Thoracic aorta (tissue), 2 donors: ENCODE measurements around the gene CRYGS. TPM values are rescaled to one million over a fixed set of nuclear protein-coding genes. Genes with fewer than 3 reads are reported as not detected.

Experiments used
- ATAC-seq: fragments of 150-250 bp; one replicate; pipeline ENCODE4 v1.8.0; 2017; ENCODE audit warnings: low read depth; ENCODE audit not compliant: insufficient number of reproducible peaks, low FRiP score
- DNase-seq: peaks from one replicate; pipeline ENCODE4 v3.0.0-alpha.2; 2020; ENCODE audit warnings: low spot score
- H3K27ac ChIP-seq, 2 donors: fragments of 200-600 bp; sonication (generic); 1 replicate in 1 of 2; 2 replicates in 1 of 2; pipeline ENCODE4 v1.5.1; 2016; ENCODE audit warnings: mild to moderate bottlenecking in 2 of 2, moderate library complexity in 2 of 2
- H3K27me3 ChIP-seq: fragments of 200-600 bp; sonication (generic); replicated peaks from 2 replicates; pipeline ENCODE4 v1.6.0; 2016; ENCODE audit warnings: mild to moderate bottlenecking; ENCODE audit not compliant: insufficient read depth
- H3K36me3 ChIP-seq: fragments of 200-600 bp; sonication (generic); one replicate; pipeline ENCODE4 v1.5.1; 2016
- H3K4me1 ChIP-seq, 2 donors: fragments of 200-600 bp; sonication (generic); 1 replicate in 1 of 2; 2 replicates in 1 of 2; pipeline versions ENCODE4 v1.5.1 to v1.6.0; 2016; ENCODE audit warnings: low read depth in 2 of 2, mild to moderate bottlenecking in 1 of 2; ENCODE audit not compliant: control insufficient read depth in 1 of 2
- H3K4me3 ChIP-seq: fragments of 200-600 bp; sonication (generic); 2 replicates; pipeline ENCODE4 v1.5.1; 2016; ENCODE audit warnings: mild to moderate bottlenecking
- H3K9me3 ChIP-seq: fragments of 200-600 bp; sonication (generic); 2 replicates; pipeline ENCODE4 v1.5.1; 2016
- CTCF ChIP-seq: fragments of 200-600 bp; sonication (generic); IDR thresholded peaks from one replicate; pipeline ENCODE4 v1.5.1; 2019; ENCODE audit warnings: antibody characterized with exemption
- total RNA-seq, 2 donors: library from RNA; depleted of rRNA; stranded (reverse); fragments of >200 nt; gene quantifications; one replicate each; pipeline versions ENCODE4 v1.1.0 to v1.2.3, GENCODE V29; 2016

Gene CRYGS
- total RNA-seq, 2 donors from 2014 or later = 3.7 to 4.4 TPM

- Histone ChIP-seq H3K27me3 (no peaks in the 10 kb centered on the region), H3K9me3 (no peaks in the 10 kb centered on the region), H3K4me1 (no peaks in the 10 kb centered on the region), H3K4me3 (no peak overlapping the region), H3K36me3 (no peaks in the 10 kb centered on the region), H3K27ac (no peak overlapping the region)
- DNase-seq = no peak
- no peak for TF ChIP-seq CTCF
- ATAC-seq = no peak
Observed at GRCh38 chr3:186512570-186513302, 31.4 kb downstream of the CRYGS start.

GRCh38 chr3:186511702-186512101 is 32.5 kb downstream of the CRYGS start:
- no peak overlapping the region for H3K27ac ChIP-seq
- no peaks in the 10 kb centered on the region for H3K4me1 ChIP-seq
- H3K4me3 ChIP-seq = no peak overlapping the region
- no peak for TF ChIP-seq CTCF
- H3K36me3 ChIP-seq = no peaks in the 10 kb centered on the region
- H3K27me3 ChIP-seq = no peaks in the 10 kb centered on the region
- no peaks in the 10 kb centered on the region for H3K9me3 ChIP-seq
- ATAC-seq (no peak), DNase-seq (no peak)

GRCh38 chr3:186511245-186511644 is 32.9 kb downstream of the CRYGS start:
- no peak overlapping the region for H3K27ac ChIP-seq
- no peaks in the 10 kb centered on the region for H3K4me1 ChIP-seq
- no peaks in the 10 kb centered on the region for H3K9me3 ChIP-seq
- H3K4me3 ChIP-seq = no peak overlapping the region
- no peaks in the 10 kb centered on the region for H3K27me3 ChIP-seq
- ATAC-seq (no peak), DNase-seq (no peak)
- no peak for TF ChIP-seq CTCF
- H3K36me3 ChIP-seq = no peaks in the 10 kb centered on the region

- H3K27ac ChIP-seq = no peak overlapping the region
- H3K27me3 ChIP-seq = no peaks in the 10 kb centered on the region
- no peaks in the 10 kb centered on the region for H3K36me3 ChIP-seq
- no peak overlapping the region for H3K4me3 ChIP-seq
- H3K4me1 ChIP-seq = no peaks in the 10 kb centered on the region
- H3K9me3 ChIP-seq = no peaks in the 10 kb centered on the region
- DNase-seq (no peak), ATAC-seq (no peak)
- TF ChIP-seq CTCF = no peak
Observed at GRCh38 chr3:186510374-186511079, 33.7 kb downstream of the CRYGS start.

GRCh38 chr3:186509423-186509822 is 34.8 kb downstream of the CRYGS start:
- H3K27me3 ChIP-seq = no peaks in the 10 kb centered on the region
- no peak overlapping the region for H3K27ac ChIP-seq
- no peak for TF ChIP-seq CTCF
- ATAC-seq (no peak), DNase-seq (no peak)
- no peaks in the 10 kb centered on the region for H3K36me3 ChIP-seq
- no peaks in the 10 kb centered on the region for H3K4me1 ChIP-seq
- no peak overlapping the region for H3K4me3 ChIP-seq
- H3K9me3 ChIP-seq = no peaks in the 10 kb centered on the region
